ENCODE data around the gene ZNF512. TPM values are rescaled to one million over a fixed set of nuclear protein-coding genes. Genes with fewer than 3 reads are reported as not detected.

The ZNF512 gene
- total and polyA plus RNA-seq, 2 of the 13 experiments (the other 11 are each of a cell fraction or from before 2014, with no cell fraction given), result 29.8 to 31.0 TPM

- TF ChIP-seq, protein P1, sequence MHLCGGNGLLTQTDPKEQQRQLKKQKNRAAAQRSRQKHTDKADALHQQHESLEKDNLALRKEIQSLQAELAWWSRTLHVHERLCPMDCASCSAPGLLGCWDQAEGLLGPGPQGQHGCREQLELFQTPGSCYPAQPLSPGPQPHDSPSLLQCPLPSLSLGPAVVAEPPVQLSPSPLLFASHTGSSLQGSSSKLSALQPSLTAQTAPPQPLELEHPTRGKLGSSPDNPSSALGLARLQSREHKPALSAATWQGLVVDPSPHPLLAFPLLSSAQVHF (CRISPR knock-in tag; IDR thresholded peaks at IDR 0.05), result no peak
- TF ChIP-seq NFRKB (IDR thresholded peaks at IDR 0.05) (no peak), PHF5A (CRISPR knock-in tag; IDR thresholded peaks at IDR 0.05; ENCODE audit: low read depth, unreplicated experiment) (no peak)
These were observed 13.4 kb upstream of the ZNF512 start (continued) for GRCh38 chr2:27569398-27569797.

DNA sequence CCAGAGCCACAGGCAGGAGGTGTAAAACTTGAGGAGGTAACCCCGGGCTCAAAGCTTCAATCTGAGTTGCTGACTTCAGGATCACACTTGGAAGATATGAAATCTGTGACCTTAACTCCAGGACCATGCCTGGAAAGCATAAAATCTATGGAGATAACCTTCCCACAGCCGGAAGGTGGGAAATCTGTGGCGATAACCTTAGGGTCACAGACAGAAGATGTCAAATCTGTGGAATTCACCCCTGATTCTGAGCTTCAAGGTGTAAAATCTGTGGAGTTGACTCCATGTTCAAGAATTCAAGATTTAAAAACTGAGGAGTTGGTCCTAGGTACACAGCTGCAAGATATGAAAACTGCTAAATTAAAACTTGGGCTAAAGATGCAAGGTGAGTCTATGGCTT is 11.6 kb upstream of the ZNF512 start:
- no peak overlapping the region for H3K27ac ChIP-seq (ENCODE audit: extremely low read length, insufficient read depth, low read length)
- intact Hi-C loops (cut with micrococcal nuclease; ENCODE audit: unreplicated experiment), result no loop called here
- BruUV-seq (replicated peaks), result no TSS peak
- H4K20me1 ChIP-seq (ENCODE audit: insufficient read depth, low read length), result no peaks in the 10 kb centered on the region
- whole genome bisulfite sequencing (ENCODE audit: low lambda C conversion rate), result 32% methylated on average over 3 of the region's 3 CpGs
- no peak overlapping the region for H3K4me2 ChIP-seq (ENCODE audit: low read depth, low read length)
- FAIRE-seq, result no peak
- DNase-seq (ENCODE audit: low spot score), result no peak
- H2AFZ ChIP-seq (ENCODE audit: low read length), result no peak overlapping the region
- ATAC-seq, result no peak
- no peaks in the 10 kb centered on the region for H3K79me2 ChIP-seq (ENCODE audit: insufficient read depth, low read length)
- ChIA-PET POLR2A (interaction anchor here (1.1 to 4.1 kb wide), 3 partner anchors 9 to 53 kb away, joined by 3 to 17 read pairs (median 5); partner anchors contain the start of gene ZNF512), CTCF (ENCODE audit: low intra/inter-chr PET ratio, low total read pairs) (no interaction called here)
- no peaks in the 10 kb centered on the region for H3K36me3 ChIP-seq (replicated peaks in 1 of 2; ENCODE audit: control insufficient read depth in 1 of 2, insufficient read depth in 2 of 2, low read length in 2 of 2)
- no peak overlapping the region for H3K4me3 ChIP-seq (replicated peaks in 1 of 3; ENCODE audit: insufficient read depth in 1 of 3, low read depth in 2 of 3, low read length in 3 of 3)
- H3K27me3 ChIP-seq (ENCODE audit: control insufficient read depth in 1 of 2, insufficient read depth in 2 of 2, low read length in 2 of 2), result 0 out of 5 replicates have a peak, but pooled peaks cover 0 to 6% of the 10 kb centered on the region in 2 experiments
- in situ Hi-C loops (cut with HindIII; ENCODE audit: extremely low pct_ligation_motif_present, low pct_unique_long_range_greater_than_20kb), result no loop called here
- no peak overlapping the region for H3K9ac ChIP-seq (ENCODE audit: insufficient read depth, low read depth, low read length)
- H3K4me1 ChIP-seq (ENCODE audit: insufficient read depth, low read length), result no peaks in the 10 kb centered on the region
- H3K9me3 ChIP-seq (ENCODE audit: low read length), result no peaks in the 10 kb centered on the region
- TF ChIP-seq, protein P2, sequence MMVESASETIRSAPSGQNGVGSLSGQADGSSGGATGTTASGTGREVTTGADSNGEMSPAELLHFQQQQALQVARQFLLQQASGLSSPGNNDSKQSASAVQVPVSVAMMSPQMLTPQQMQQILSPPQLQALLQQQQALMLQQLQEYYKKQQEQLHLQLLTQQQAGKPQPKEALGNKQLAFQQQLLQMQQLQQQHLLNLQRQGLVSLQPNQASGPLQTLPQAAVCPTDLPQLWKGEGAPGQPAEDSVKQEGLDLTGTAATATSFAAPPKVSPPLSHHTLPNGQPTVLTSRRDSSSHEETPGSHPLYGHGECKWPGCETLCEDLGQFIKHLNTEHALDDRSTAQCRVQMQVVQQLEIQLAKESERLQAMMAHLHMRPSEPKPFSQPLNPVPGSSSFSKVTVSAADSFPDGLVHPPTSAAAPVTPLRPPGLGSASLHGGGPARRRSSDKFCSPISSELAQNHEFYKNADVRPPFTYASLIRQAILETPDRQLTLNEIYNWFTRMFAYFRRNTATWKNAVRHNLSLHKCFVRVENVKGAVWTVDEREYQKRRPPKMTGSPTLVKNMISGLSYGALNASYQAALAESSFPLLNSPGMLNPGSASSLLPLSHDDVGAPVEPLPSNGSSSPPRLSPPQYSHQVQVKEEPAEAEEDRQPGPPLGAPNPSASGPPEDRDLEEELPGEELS (CRISPR knock-in tag; IDR thresholded peaks at IDR 0.05), result no peak
- TF ChIP-seq ZNF24 (IDR thresholded peaks at IDR 0.05) (no peak), ZNF879 (CRISPR knock-in tag; IDR thresholded peaks at IDR 0.05) (no peak), RFX3 (CRISPR knock-in tag; IDR thresholded peaks at IDR 0.05) (no peak), SOX13 (IDR thresholded peaks at IDR 0.05) (no peak), SOX13 (CRISPR knock-in tag; conservative IDR thresholded peaks at IDR 0.05 in 1 of 2, IDR thresholded peaks at IDR 0.05 in 1 of 2) (no peak), ZNF407 (CRISPR knock-in tag; IDR thresholded peaks at IDR 0.05; ENCODE audit: not compliant biosample characterization) (no peak)
